Stimulated activated CD4-positive, alpha-beta T cell treated with anti-CD3 and anti-CD28 coated beads, Interleukin-4, amount 100 ng/mL, for 1 hour (primary cell): ENCODE measurements around the gene SLITRK2.

Experiments
- DNase-seq: peaks from one replicate; pipeline ENCODE4 v3.0.0-alpha.2; 2020

The SLITRK2 gene

GRCh38 chrX:145861818-145862217, 44.2 kb downstream of the SLITRK2 start:
- no peak for DNase-seq

- no peak for DNase-seq
Observed at GRCh38 chrX:145865082-145865481, 47.5 kb downstream of the SLITRK2 start.
